IMR-90 (cell line): ENCODE measurements around the gene FAM20A. TPM values are rescaled to one million over a fixed set of nuclear protein-coding genes. Genes with fewer than 3 reads are reported as not detected.

Experiments
- ATAC-seq: fragments of 200-7000 bp; cut with Tn5 transposase; 2 replicates; pipeline ENCODE4 v1.9.1; 2020; ENCODE audit warnings: low read depth, mild to moderate bottlenecking, moderate library complexity
- BruUV-seq: library from RNA; stranded (reverse); fragments of 400-500 nt; replicated peaks from 2 replicates; lab custom pipeline; 2021; lab: Mats Ljungman, UMichigan
- CTCF ChIA-PET: fragments of 300-600 bp; formaldehyde crosslinking; extraction: SDS; loops from one replicate; lab custom pipeline; 2021; ENCODE audit warnings: antibody characterized with exemption; lab: Yijun Ruan, JAX
- POLR2A ChIA-PET: fragments of 300-600 bp; sonication (Branson Sonifier 250); formaldehyde crosslinking; loops from one replicate; lab custom pipeline; 2022; ENCODE audit warnings: antibody characterized with exemption; ENCODE audit not compliant: unreplicated experiment; lab: Charles Lee
- DNase-seq: peaks from one replicate; pipeline ENCODE4 v3.0.0; 2013
- H2AFZ ChIP-seq: replicated peaks from 2 replicates; pipeline ENCODE3; 2013; ENCODE audit warnings: low read length, mild to moderate bottlenecking; ENCODE audit not compliant: poor library complexity
- H2AK5ac ChIP-seq: 2 replicates; pipeline ENCODE4 v1.6.1; 2013; ENCODE audit warnings: low read depth, low read length, inconsistent platforms
- H2AK9ac ChIP-seq: replicated peaks from 2 replicates; pipeline ENCODE3; 2013; ENCODE audit warnings: mild to moderate bottlenecking, low read depth, low read length, moderate library complexity; ENCODE audit not compliant: poor library complexity
- H2BK120ac ChIP-seq: 2 replicates; pipeline ENCODE4 v1.6.1; 2013; ENCODE audit warnings: low read depth, low read length, inconsistent platforms
- H2BK15ac ChIP-seq: 3 replicates; pipeline ENCODE4 v1.6.1; 2013; ENCODE audit warnings: low read depth, low read length, inconsistent platforms
- H2BK20ac ChIP-seq: 2 replicates; pipeline ENCODE4 v1.6.1; 2013; ENCODE audit warnings: low read depth, mild to moderate bottlenecking, inconsistent platforms, low read length, moderate library complexity
- H2BK5ac ChIP-seq: 2 replicates; pipeline ENCODE4 v1.6.1; 2013; ENCODE audit warnings: mild to moderate bottlenecking, low read depth, low read length, inconsistent platforms; ENCODE audit not compliant: poor library complexity, severe bottlenecking
- H3K14ac ChIP-seq: replicated peaks from 2 replicates; pipeline ENCODE4 v1.6.1; 2013; ENCODE audit warnings: low read depth, low read length, inconsistent platforms
- H3K18ac ChIP-seq: 2 replicates; pipeline ENCODE4 v1.6.1; 2013; ENCODE audit warnings: low read depth, low read length, control low read depth
- H3K23ac ChIP-seq: 2 replicates; pipeline ENCODE4 v1.6.1; 2013; ENCODE audit warnings: low read depth, low read length, inconsistent platforms
- H3K27ac ChIP-seq: 2 replicates; pipeline ENCODE4 v1.5.1; 2013; ENCODE audit warnings: mild to moderate bottlenecking, control low read depth, low read length; ENCODE audit not compliant: insufficient read depth
- H3K27me3 ChIP-seq: 2 replicates; pipeline ENCODE4 v1.6.1; 2013; ENCODE audit warnings: low read length; ENCODE audit not compliant: control insufficient read depth, insufficient read depth
- H3K36me3 ChIP-seq: 2 replicates; pipeline ENCODE4 v1.6.1; 2013; ENCODE audit warnings: low read length, mixed read lengths; ENCODE audit not compliant: control insufficient read depth, insufficient read depth
- H3K4ac ChIP-seq: 2 replicates; pipeline ENCODE4 v1.6.1; 2013; ENCODE audit warnings: low read depth, low read length, inconsistent platforms
- H3K4me1 ChIP-seq: 2 replicates; pipeline ENCODE4 v1.6.1; 2013; ENCODE audit warnings: low read length, mixed read lengths; ENCODE audit not compliant: control insufficient read depth, insufficient read depth
- H3K4me2 ChIP-seq: 2 replicates; pipeline ENCODE4 v1.6.1; 2013; ENCODE audit warnings: low read depth, mild to moderate bottlenecking, control low read depth, low read length, moderate library complexity
- H3K4me3 ChIP-seq: 2 replicates; pipeline ENCODE4 v1.5.1; 2013; ENCODE audit warnings: low read depth, mild to moderate bottlenecking, control low read depth, low read length, moderate library complexity; ENCODE audit not compliant: insufficient read depth
- H3K56ac ChIP-seq: 2 replicates; pipeline ENCODE4 v1.6.1; 2013; ENCODE audit warnings: low read length, inconsistent platforms; ENCODE audit not compliant: insufficient read depth; ENCODE audit errors: extremely low read depth
- H3K79me1 ChIP-seq, 2 experiments: 2 replicates each; pipeline ENCODE4 v1.6.1; 2013; ENCODE audit warnings: low read length in 2 of 2, inconsistent platforms in 1 of 2, low read depth in 1 of 2
- H3K9ac ChIP-seq: 2 replicates; pipeline ENCODE4 v1.6.1; 2013; ENCODE audit warnings: low read depth, low read length, control low read depth
- H3K9me1 ChIP-seq: 2 replicates; pipeline ENCODE4 v1.6.1; 2013; ENCODE audit warnings: low read length, inconsistent platforms; ENCODE audit not compliant: insufficient read depth
- H3K9me3 ChIP-seq: 2 replicates; pipeline ENCODE4 v1.6.1; 2013; ENCODE audit warnings: low read length; ENCODE audit not compliant: control insufficient read depth, insufficient read depth
- H4K20me1 ChIP-seq: 2 replicates; pipeline ENCODE4 v1.6.1; 2013; ENCODE audit warnings: low read length, inconsistent platforms; ENCODE audit not compliant: insufficient read depth
- H4K5ac ChIP-seq: 2 replicates; pipeline ENCODE4 v1.6.1; 2013; ENCODE audit warnings: mild to moderate bottlenecking, low read depth, low read length, control low read depth
- H4K8ac ChIP-seq, 2 experiments: 2 replicates each; pipeline ENCODE4 v1.6.1; 2013; ENCODE audit warnings: low read depth in 2 of 2, low read length in 2 of 2, control low read depth in 1 of 2, inconsistent platforms in 1 of 2
- H4K91ac ChIP-seq: 2 replicates; pipeline ENCODE4 v1.6.1; 2013; ENCODE audit warnings: low read depth, low read length, inconsistent platforms; ENCODE audit not compliant: insufficient read depth
- BHLHE40 ChIP-seq: fragments of 150-350 bp; IDR thresholded peaks from 2 replicates; pipeline ENCODE4 v1.6.1; 2016; ENCODE audit warnings: mild to moderate bottlenecking, low read depth, low read length
- CEBPB ChIP-seq: IDR thresholded peaks from 2 replicates; pipeline ENCODE4 v1.6.1; 2012; ENCODE audit warnings: low read depth, low read length, improper control_type of control experiment
- CHD1 ChIP-seq: IDR thresholded peaks from 2 replicates; pipeline ENCODE4 v1.6.1; 2012; ENCODE audit warnings: low read depth, low read length, improper control_type of control experiment
- CTCF ChIP-seq: conservative IDR thresholded peaks from 2 replicates; pipeline ENCODE4 v1.5.1; 2012; ENCODE audit warnings: mild to moderate bottlenecking, low read depth, low read length, improper control_type of control experiment
- ELK1 ChIP-seq: fragments of 150-350 bp; IDR thresholded peaks from 2 replicates; pipeline ENCODE4 v1.6.1; 2016; ENCODE audit warnings: low read depth, mild to moderate bottlenecking, low read length, moderate library complexity, borderline replicate concordance
- FOS ChIP-seq: fragments of 150-350 bp; IDR thresholded peaks from 2 replicates; pipeline ENCODE4 v1.6.1; 2016; ENCODE audit warnings: low read depth, low read length
- MAFK ChIP-seq: IDR thresholded peaks from 2 replicates; pipeline ENCODE4 v1.6.1; 2012; ENCODE audit warnings: low read depth, low read length, improper control_type of control experiment
- MAZ ChIP-seq: IDR thresholded peaks from 2 replicates; pipeline ENCODE4 v1.6.1; 2012; ENCODE audit warnings: low read depth, mild to moderate bottlenecking, low read length, improper control_type of control experiment, moderate library complexity, borderline replicate concordance
- POLR2A ChIP-seq: IDR thresholded peaks from 2 replicates; pipeline ENCODE4 v1.6.1; 2012; ENCODE audit warnings: mild to moderate bottlenecking, low read depth, low read length
- RAD21 ChIP-seq: IDR thresholded peaks from 2 replicates; pipeline ENCODE4 v1.6.1; 2012; ENCODE audit warnings: low read length, improper control_type of control experiment
- RCOR1 ChIP-seq: IDR thresholded peaks from 2 replicates; pipeline ENCODE4 v1.6.1; 2012; ENCODE audit warnings: mild to moderate bottlenecking, low read length, improper control_type of control experiment; ENCODE audit not compliant: insufficient replicate concordance
- RFX5 ChIP-seq: IDR thresholded peaks from 2 replicates; pipeline ENCODE4 v1.8.0; 2012; ENCODE audit warnings: low read depth, mild to moderate bottlenecking, low read length, moderate library complexity
- SMC3 ChIP-seq: fragments of 150-350 bp; IDR thresholded peaks from 2 replicates; pipeline ENCODE4 v1.6.1; 2016; ENCODE audit warnings: low read depth, mild to moderate bottlenecking, antibody characterized with exemption, low read length, moderate library complexity
- USF2 ChIP-seq: fragments of 150-350 bp; IDR thresholded peaks from 2 replicates; pipeline ENCODE4 v1.6.1; 2017; ENCODE audit warnings: mild to moderate bottlenecking, antibody characterized with exemption, low read length, low read depth
- WGBS, 2 experiments: methylation state at CpG; one replicate each; pipeline versions ENCODE4 v1.1.5 to v1.1.7; 2013; ENCODE audit warnings: missing lambda C conversion rate in 2 of 2; ENCODE audit not compliant: insufficient read length in 1 of 2; ENCODE audit errors: extremely low coverage in 2 of 2; 5-methylcytosine and 5-hydroxymethylcytosine counted together
- dilution Hi-C: fragments of 300-500 bp; cut with HindIII; formaldehyde crosslinking; loops from one replicate; pipeline ENCODE4 v1.14.3; 2018; ENCODE audit warnings: low sequenced_read_pairs; ENCODE audit not compliant: unreplicated experiment
- in situ Hi-C: fragments of 300-500 bp; cut with MboI; formaldehyde crosslinking; loops from 3 replicates; pipeline ENCODE4 v1.14.3; 2019; ENCODE audit warnings: low sequenced_read_pairs, inconsistent platforms, mixed read lengths
- intact Hi-C: fragments of 100-400 bp; cut with micrococcal nuclease; formaldehyde crosslinking; loops from 2 replicates; pipeline ENCODE4 v1.10.0; 2022
- polyA plus RNA-seq, 3 experiments: library from polyadenylated mRNA; depleted of rRNA; stranded (reverse); fragments of >200 nt; gene quantifications; 2 replicates each; pipeline ENCODE4 v1.2.3, GENCODE V29; 2012; ENCODE audit warnings: low replicate concordance in 1 of 3
- total RNA-seq: library from RNA; depleted of rRNA; stranded (reverse); fragments of >200 nt; gene quantifications from 2 replicates; pipeline ENCODE4 v1.2.3, GENCODE V29; 2012

FAM20A gene
- total and polyA plus RNA-seq, 2 of the 4 experiments (the other 2 are of a cell fraction): not detected

GRCh38 chr17:68573338-68573737 is 27.8 kb downstream of the FAM20A start:
- Histone ChIP-seq H3K36me3 (no peaks in the 10 kb centered on the region), H3K4me1 (no peaks in the 10 kb centered on the region), H4K20me1 (no peaks in the 10 kb centered on the region), H2BK20ac (no peak overlapping the region), H3K9ac (no peak overlapping the region), H3K4ac (no peak overlapping the region), H2AK5ac (no peak overlapping the region), H3K23ac (no peak overlapping the region), H3K9me3 (no peaks in the 10 kb centered on the region), H4K5ac (no peak overlapping the region), H4K8ac (no peak overlapping the region), H3K4me2 (no peak overlapping the region), H4K91ac (no peak overlapping the region), H3K18ac (no peak overlapping the region), H3K4me3 (no peak overlapping the region), H2BK15ac (no peak overlapping the region), H3K27me3 (peaks cover 2% of the 10 kb centered on the region), H2BK5ac (no peak overlapping the region), H3K14ac (no peak overlapping the region), H3K27ac (no peak overlapping the region), H2AK9ac (no peak overlapping the region), H2AFZ (no peak overlapping the region), H3K56ac (no peak overlapping the region), H2BK120ac (no peak overlapping the region), H3K9me1 (no peaks in the 10 kb centered on the region), H3K79me1 (no peaks in the 10 kb centered on the region)
- no CpG with 5 or more reads among the region's 1 CpG for WGBS, 2 experiments
- ChIA-PET POLR2A (no interaction called here), CTCF (interaction anchor here (0.7 kb wide), 1 partner anchor 78 kb away, joined by 3 read pairs; no protein-coding TSS in a partner anchor)
- no peak for ATAC-seq
- intact Hi-C loops: no loop called here
- BruUV-seq: no TSS peak
- TF ChIP-seq SMC3 (no peak), POLR2A (no peak), RCOR1 (no peak), MAFK (no peak), CTCF (no peak), ELK1 (no peak), BHLHE40 (no peak), CHD1 (no peak), CEBPB (no peak), RAD21 (no peak), MAZ (no peak), FOS (no peak), RFX5 (no peak), USF2 (no peak)
- dilution Hi-C loops: no loop called here
- in situ Hi-C loops: no loop called here
- no peak for DNase-seq
